Colonic mucosa (tissue), 4 donors: Measurements from ENCODE around the gene MKI67. TPM values are rescaled to one million over a fixed set of nuclear protein-coding genes. Genes with fewer than 3 reads are reported as not detected.

Experiments used
- DNase-seq: peaks from one replicate; pipeline ENCODE4 v3.0.0-alpha.2; 2020
- H3K27ac ChIP-seq: fragments of 200-600 bp; one replicate; pipeline ENCODE4 v1.8.0; 2021
- H3K27me3 ChIP-seq: fragments of 200-600 bp; one replicate; pipeline ENCODE4 v1.8.0; 2021
- H3K36me3 ChIP-seq: fragments of 200-600 bp; one replicate; pipeline ENCODE4 v1.8.0; 2021
- H3K4me1 ChIP-seq: fragments of 200-600 bp; one replicate; pipeline ENCODE4 v1.8.0; 2021; ENCODE audit warnings: mild to moderate bottlenecking
- H3K4me3 ChIP-seq: fragments of 200-600 bp; one replicate; pipeline ENCODE4 v1.8.0; 2021
- H3K9ac ChIP-seq, 2 donors: one replicate each; pipeline ENCODE4 v1.7.0; 2013; ENCODE audit warnings: control low read depth in 2 of 2, low read depth in 2 of 2, low read length in 2 of 2
- H3K9me3 ChIP-seq: fragments of 200-600 bp; one replicate; pipeline ENCODE4 v1.8.0; 2021
- intact Hi-C: fragments of 100-400 bp; cut with DNase I; formaldehyde crosslinking; loops from one replicate; pipeline ENCODE4 v1.14.1; 2022
- total RNA-seq, 2 donors: library from RNA; stranded (reverse); fragmentation: NEBNext Ultra II Directional in 1 of 2; extraction: Animal tissue kit (Norgen Biotek cat#: 25700) in 1 of 2; gene quantifications; one replicate each; pipeline ENCODE4 v1.2.1, GENCODE V29; 2021
- TF ChIP-seq, protein P1 (sequence below): fragments of 200-600 bp; IDR thresholded peaks from one replicate; pipeline ENCODE4 v1.8.0; 2022; ENCODE audit warnings: antibody characterized with exemption, mild to moderate bottlenecking
- donor health status: healthy.
- donor health status: DM: no; HTN: no; CAD: no.
- donor health status: DM: no; HTN: no; CAD: no.

MKI67 gene
- total RNA-seq, 2 donors from 2014 or later: 40.2 to 148 TPM

DNA sequence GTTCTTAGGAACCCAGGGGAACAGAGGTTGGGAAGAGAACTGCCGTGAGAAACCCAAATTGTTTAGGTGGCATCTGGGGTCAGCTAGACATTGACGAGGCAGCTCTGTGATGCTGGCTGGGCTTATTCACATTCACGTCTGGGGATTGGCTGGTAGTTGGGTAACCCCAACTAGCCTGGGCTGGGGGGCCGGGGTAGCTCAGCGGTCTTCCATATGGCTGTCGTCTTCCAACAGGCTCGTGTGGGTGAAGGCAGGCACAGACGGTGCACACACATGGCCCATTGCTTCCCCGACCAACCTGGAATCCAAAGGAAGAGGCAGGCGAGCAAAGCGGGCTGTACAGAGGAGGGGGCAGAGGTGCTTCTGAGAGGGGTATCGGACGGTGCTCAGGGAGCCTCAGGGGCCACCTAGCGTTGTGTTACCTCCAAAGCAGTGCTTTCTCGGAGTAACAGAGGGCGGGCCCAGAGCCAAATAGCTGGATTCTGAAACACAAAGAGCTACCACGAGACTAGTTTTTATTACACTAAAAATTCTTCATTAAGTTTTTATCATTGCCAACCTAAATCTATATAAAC is 34.5 kb downstream of the MKI67 start:
- H3K4me1 ChIP-seq: no peaks in the 10 kb centered on the region
- TF ChIP-seq, protein P1, sequence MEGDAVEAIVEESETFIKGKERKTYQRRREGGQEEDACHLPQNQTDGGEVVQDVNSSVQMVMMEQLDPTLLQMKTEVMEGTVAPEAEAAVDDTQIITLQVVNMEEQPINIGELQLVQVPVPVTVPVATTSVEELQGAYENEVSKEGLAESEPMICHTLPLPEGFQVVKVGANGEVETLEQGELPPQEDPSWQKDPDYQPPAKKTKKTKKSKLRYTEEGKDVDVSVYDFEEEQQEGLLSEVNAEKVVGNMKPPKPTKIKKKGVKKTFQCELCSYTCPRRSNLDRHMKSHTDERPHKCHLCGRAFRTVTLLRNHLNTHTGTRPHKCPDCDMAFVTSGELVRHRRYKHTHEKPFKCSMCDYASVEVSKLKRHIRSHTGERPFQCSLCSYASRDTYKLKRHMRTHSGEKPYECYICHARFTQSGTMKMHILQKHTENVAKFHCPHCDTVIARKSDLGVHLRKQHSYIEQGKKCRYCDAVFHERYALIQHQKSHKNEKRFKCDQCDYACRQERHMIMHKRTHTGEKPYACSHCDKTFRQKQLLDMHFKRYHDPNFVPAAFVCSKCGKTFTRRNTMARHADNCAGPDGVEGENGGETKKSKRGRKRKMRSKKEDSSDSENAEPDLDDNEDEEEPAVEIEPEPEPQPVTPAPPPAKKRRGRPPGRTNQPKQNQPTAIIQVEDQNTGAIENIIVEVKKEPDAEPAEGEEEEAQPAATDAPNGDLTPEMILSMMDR: no peak
- no peak overlapping the region for H3K27ac ChIP-seq
- H3K36me3 ChIP-seq: no peaks in the 10 kb centered on the region
- H3K9ac ChIP-seq: no peak overlapping the region
- no peaks in the 10 kb centered on the region for H3K27me3 ChIP-seq
- DNase-seq: no peak
- H3K4me3 ChIP-seq: no peak overlapping the region
- no peaks in the 10 kb centered on the region for H3K9me3 ChIP-seq
- intact Hi-C loops: no loop called here

DNA sequence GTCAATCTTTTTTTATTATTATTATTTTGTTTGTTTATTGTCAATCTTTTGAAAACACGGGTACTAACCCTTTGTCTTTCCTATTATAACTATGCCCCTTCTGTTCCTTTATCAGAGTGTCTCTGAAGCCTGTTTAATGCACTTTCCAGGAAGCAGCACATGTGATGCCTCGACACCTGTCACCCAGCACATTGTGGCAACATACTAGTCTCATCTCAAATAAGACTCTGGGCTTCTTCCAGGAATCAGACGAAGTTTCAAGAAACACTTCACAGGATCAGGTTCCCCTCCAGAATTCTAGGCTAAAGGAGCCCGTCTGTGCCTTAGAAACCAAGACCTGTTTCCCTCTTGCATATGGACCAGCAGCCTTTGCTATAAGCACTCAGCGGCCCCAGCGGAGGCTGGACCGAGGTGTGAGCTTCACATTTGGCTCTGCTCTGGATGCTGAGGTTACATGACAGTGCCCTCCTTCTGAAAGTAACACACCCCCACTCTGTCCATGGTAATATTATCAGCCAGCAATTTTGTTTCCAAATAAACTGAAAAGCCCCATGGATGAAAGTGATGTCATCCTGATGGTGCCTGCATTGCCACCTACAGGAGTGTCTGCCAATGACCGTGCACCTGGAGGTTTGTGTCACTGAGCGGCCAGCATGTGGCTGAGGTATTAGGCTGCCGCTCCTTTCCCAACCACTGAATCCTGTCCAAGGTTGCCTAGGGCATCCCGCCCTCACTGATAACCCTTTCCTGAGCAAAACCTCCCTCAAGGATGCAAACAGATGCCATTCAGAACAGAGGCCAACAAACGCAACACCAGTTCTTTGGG is 38.1 kb downstream of the MKI67 start:
- no peak overlapping the region for H3K4me3 ChIP-seq
- H3K27me3 ChIP-seq: no peaks in the 10 kb centered on the region
- intact Hi-C loops: no loop called here
- no peak overlapping the region for H3K27ac ChIP-seq
- no peaks in the 10 kb centered on the region for H3K36me3 ChIP-seq
- TF ChIP-seq, protein P1: no peak
- H3K9me3 ChIP-seq: no peaks in the 10 kb centered on the region
- no peaks in the 10 kb centered on the region for H3K4me1 ChIP-seq
- H3K9ac ChIP-seq: no peak overlapping the region
- DNase-seq: no peak

- TF ChIP-seq, protein P1: no peak
- Histone ChIP-seq H3K27ac (no peak overlapping the region), H3K9ac (no peak overlapping the region), H3K9me3 (no peaks in the 10 kb centered on the region), H3K4me1 (no peaks in the 10 kb centered on the region), H3K27me3 (no peaks in the 10 kb centered on the region), H3K4me3 (no peak overlapping the region), H3K36me3 (no peaks in the 10 kb centered on the region)
- DNase-seq: no peak
- intact Hi-C loops: no loop called here
Observed at GRCh38 chr10:128087146-128087883, 38.9 kb downstream of the MKI67 start.

DNA sequence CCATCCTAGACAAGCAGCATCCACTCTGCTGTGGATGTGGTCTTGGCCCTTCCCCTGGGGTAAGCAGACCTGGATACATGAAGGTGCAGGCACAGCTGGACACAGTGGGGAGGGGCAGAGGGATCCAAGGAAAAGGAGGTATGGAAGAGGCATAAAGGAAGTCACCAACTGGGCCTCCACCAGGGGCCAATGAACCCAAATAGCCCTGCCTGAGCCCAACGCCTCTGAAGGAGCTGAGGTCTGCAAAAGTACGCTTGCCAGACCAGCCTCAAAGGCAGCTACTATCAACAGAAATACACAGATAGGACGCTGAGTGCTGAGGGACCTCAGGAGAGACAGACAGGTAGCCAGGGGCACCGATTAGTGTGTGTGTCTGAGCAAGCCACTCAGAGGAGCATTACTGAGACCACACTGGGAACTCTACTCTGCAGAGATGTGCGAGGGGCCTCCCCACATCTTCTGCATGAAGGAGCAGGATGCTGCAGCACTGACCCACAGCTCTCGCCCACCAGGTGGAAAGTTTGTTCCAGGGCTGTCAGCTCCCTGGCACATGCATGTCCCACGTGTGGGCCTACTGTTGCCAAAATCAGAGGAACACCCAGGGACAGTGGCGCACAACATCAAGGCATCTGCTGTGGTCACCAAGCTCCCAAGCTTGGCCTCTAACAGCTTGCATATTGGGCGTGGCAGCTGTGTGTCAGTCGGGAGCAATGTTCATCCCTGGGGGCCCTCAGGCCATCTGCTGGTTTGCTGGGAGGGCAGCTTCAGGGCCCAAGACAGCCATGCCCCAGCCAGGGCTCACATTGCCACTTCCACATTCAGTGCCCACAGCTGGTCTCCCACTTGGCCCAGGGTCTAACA is 40.0 kb downstream of the MKI67 start:
- Histone ChIP-seq H3K27ac (no peak overlapping the region), H3K36me3 (no peaks in the 10 kb centered on the region), H3K4me3 (no peak overlapping the region), H3K9ac (no peak overlapping the region), H3K9me3 (no peaks in the 10 kb centered on the region), H3K4me1 (no peaks in the 10 kb centered on the region), H3K27me3 (no peaks in the 10 kb centered on the region)
- TF ChIP-seq, protein P1: no peak
- intact Hi-C loops: no loop called here
- no peak for DNase-seq

- no peaks in the 10 kb centered on the region for H3K9me3 ChIP-seq
- no peaks in the 10 kb centered on the region for H3K4me1 ChIP-seq
- DNase-seq: no peak
- no peaks in the 10 kb centered on the region for H3K27me3 ChIP-seq
- intact Hi-C loops: no loop called here
- TF ChIP-seq, protein P1: no peak
- no peak overlapping the region for H3K27ac ChIP-seq
- H3K36me3 ChIP-seq: no peaks in the 10 kb centered on the region
- no peak overlapping the region for H3K4me3 ChIP-seq
- H3K9ac ChIP-seq: no peak overlapping the region
Observed at GRCh38 chr10:128084991-128085390, 41.2 kb downstream of the MKI67 start.
